AG04449 (cell line): ENCODE measurements around the gene SOX10.

Experiments used
- CTCF ChIA-PET: fragments of 350-600 bp; formaldehyde crosslinking; extraction: SDS; loops from one replicate; lab custom pipeline; 2021; ENCODE audit warnings: antibody characterized with exemption; lab: Yijun Ruan, JAX
- POLR2A ChIA-PET: fragments of 400-600, 350-600 bp; formaldehyde crosslinking; extraction: SDS; loops from one replicate; lab custom pipeline; 2020; ENCODE audit warnings: antibody characterized with exemption, inconsistent platforms; lab: Yijun Ruan, JAX
- DNase-seq: peaks from one replicate; pipeline ENCODE4 v3.0.0-alpha.2; 2010; ENCODE audit warnings: low read depth, low spot score
- H3K4me3 ChIP-seq: 2 replicates; pipeline ENCODE4 v1.5.1; 2011; ENCODE audit warnings: low read depth, mild to moderate bottlenecking, control low read depth, low read length
- TF ChIP-seq, protein P1 (sequence below): IDR thresholded peaks from one replicate; pipeline ENCODE4 v1.5.1; 2011; ENCODE audit warnings: mild to moderate bottlenecking, moderate library complexity, low read length, control low read depth, inconsistent platforms; ENCODE audit not compliant: insufficient read depth; ENCODE audit errors: missing control alignments

SOX10 gene

DNA sequence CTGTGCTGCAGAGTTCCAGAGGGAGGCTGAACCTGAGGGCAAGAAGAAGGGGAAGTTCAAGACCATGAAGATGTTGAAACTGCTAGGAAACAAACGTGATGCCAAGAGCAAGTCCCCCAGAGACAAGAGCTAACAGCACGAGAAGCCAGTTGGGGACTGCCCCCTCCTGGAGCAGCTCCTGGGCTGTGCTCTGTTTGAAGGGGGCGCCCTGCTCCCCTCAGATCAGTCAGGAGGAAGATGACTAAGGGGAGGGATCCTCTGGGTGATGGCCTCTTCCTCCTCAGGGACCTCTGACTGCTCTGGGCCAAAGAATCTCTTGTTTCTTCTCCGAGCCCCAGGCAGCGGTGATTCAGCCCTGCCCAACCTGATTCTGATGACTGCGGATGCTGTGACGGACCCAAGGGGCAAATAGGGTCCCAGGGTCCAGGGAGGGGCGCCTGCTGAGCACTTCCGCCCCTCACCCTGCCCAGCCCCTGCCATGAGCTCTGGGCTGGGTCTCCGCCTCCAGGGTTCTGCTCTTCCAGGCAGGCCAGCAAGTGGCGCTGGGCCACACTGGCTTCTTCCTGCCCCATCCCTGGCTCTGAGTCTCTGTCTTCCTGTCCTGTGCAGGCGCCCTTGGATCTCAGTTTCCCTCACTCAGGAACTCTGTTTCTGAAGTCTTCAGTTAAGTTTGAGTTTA is 43.5 kb downstream of the SOX10 start:
- TF ChIP-seq, protein P1, sequence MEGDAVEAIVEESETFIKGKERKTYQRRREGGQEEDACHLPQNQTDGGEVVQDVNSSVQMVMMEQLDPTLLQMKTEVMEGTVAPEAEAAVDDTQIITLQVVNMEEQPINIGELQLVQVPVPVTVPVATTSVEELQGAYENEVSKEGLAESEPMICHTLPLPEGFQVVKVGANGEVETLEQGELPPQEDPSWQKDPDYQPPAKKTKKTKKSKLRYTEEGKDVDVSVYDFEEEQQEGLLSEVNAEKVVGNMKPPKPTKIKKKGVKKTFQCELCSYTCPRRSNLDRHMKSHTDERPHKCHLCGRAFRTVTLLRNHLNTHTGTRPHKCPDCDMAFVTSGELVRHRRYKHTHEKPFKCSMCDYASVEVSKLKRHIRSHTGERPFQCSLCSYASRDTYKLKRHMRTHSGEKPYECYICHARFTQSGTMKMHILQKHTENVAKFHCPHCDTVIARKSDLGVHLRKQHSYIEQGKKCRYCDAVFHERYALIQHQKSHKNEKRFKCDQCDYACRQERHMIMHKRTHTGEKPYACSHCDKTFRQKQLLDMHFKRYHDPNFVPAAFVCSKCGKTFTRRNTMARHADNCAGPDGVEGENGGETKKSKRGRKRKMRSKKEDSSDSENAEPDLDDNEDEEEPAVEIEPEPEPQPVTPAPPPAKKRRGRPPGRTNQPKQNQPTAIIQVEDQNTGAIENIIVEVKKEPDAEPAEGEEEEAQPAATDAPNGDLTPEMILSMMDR, result no peak
- no peak overlapping the region for H3K4me3 ChIP-seq
- ChIA-PET CTCF (interaction anchor here (1.3 to 2.2 kb wide), 3 partner anchors 10 to 77 kb away, joined by 3 to 10 read pairs (median 6); no protein-coding TSS in a partner anchor), POLR2A (no interaction called here)
- no peak for DNase-seq

- ChIA-PET CTCF (interaction anchor here (0.6 to 7.7 kb wide), 20 partner anchors 10 to 252 kb away, joined by 3 to 159 read pairs (median 6); partner anchors contain the start of gene MICALL1), POLR2A (interaction anchor here (0.6 to 0.9 kb wide), 2 partner anchors 46 to 71 kb away, joined by 3 read pairs; no protein-coding TSS in a partner anchor)
- no peak overlapping the region for H3K4me3 ChIP-seq
- DNase-seq, result peak; percentile 31
- TF ChIP-seq, protein P1, result peak; percentile 100
Observed at GRCh38 chr22:37933711-37934376, 50.5 kb downstream of the SOX10 start.

- H3K4me3 ChIP-seq, result no peak overlapping the region
- POLR2A ChIA-PET, result interaction anchor here (0.6 to 0.9 kb wide), 2 partner anchors 45 to 70 kb away, joined by 3 read pairs; no protein-coding TSS in a partner anchor
- DNase-seq, result no peak
- CTCF ChIA-PET, result interaction anchor here (1.2 to 7.7 kb wide), 13 partner anchors 9 to 115 kb away, joined by 4 to 159 read pairs (median 11); partner anchors contain the start of gene MICALL1
- TF ChIP-seq, protein P1, result no peak
Observed at GRCh38 chr22:37932821-37933578, 51.4 kb downstream of the SOX10 start.

- no peak for DNase-seq
- ChIA-PET POLR2A (no interaction called here), CTCF (interaction anchor here (1.2 to 7.7 kb wide), 8 partner anchors 9 to 115 kb away, joined by 5 to 159 read pairs (median 20); partner anchors contain the start of gene MICALL1)
- no peak overlapping the region for H3K4me3 ChIP-seq
- TF ChIP-seq, protein P1, result no peak
Observed at GRCh38 chr22:37932401-37932800, 52.0 kb downstream of the SOX10 start.

DNA sequence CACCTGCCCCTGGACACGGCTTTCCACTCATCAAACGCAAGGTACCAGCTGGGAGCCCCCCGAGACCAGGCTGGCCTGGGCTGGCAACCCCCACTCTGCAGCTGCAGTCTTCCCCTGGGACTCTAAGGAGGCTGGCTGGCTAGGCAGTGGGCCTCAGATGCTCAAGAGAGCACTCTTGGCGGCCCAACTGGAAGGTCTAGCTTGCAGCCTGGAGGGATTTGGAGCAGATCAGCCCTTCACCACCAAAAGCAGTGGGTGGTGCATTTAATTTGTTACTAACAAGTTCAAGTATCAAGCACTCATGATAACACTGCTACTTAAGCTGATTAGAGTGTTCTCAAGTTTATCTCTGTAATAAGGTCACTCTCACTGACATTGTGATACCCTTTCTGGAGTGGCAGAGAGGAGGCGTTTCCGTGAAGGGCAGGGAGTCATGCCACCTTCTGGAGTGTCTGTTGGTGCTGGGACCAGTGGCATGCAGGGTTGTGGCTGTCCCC is 52.4 kb downstream of the SOX10 start:
- DNase-seq, result no peak
- POLR2A ChIA-PET, result no interaction called here
- TF ChIP-seq, protein P1, result no peak
- CTCF ChIA-PET, result interaction anchor here (1.2 to 7.7 kb wide), 8 partner anchors 8 to 114 kb away, joined by 4 to 159 read pairs (median 20); partner anchors contain the start of gene MICALL1
- H3K4me3 ChIP-seq, result no peak overlapping the region
